ENCODE measurements around the gene IQGAP1. TPM values are rescaled to one million over a fixed set of nuclear protein-coding genes. Genes with fewer than 3 reads are reported as not detected.

IQGAP1 gene
- total RNA-seq, 6 experiments from 2014 or later = 12.2 to 43.7 (median 26.3) TPM

GRCh38 chr15:90401495-90401894 is 13.5 kb downstream of the IQGAP1 start:
- WGBS (ENCODE audit: insufficient coverage, low coverage, low lambda C conversion rate, missing lambda C conversion rate) = 47% methylated on average over 1 of the region's 1 CpG
- Histone ChIP-seq H3K4me3 (no peak overlapping the region), H3K27me3 (no peaks in the 10 kb centered on the region), H3K4me1 (peaks cover 0 to 17% (median 0%) of the 10 kb centered on the region in 4 donors), H3K36me3 (no peaks in the 10 kb centered on the region), H3K27ac (peak overlapping the region in 2 of 3 donors; percentile 66 to 68), H3K9me3 (no peaks in the 10 kb centered on the region)
- no peak for DNase-seq
- no peak for ATAC-seq
- no peak for TF ChIP-seq POLR2A (IDR thresholded peaks at IDR 0.05)
- TF ChIP-seq CTCF (IDR thresholded peaks at IDR 0.05) = no peak
- intact Hi-C loops (cut with DNase I) = no loop called here

- DNase-seq (no peak), ATAC-seq (peak; percentile 51 to 81 (median 53))
- Histone ChIP-seq H3K4me1 (peaks cover 0 to 17% (median 0%) of the 10 kb centered on the region in 4 donors), H3K9me3 (no peaks in the 10 kb centered on the region), H3K4me3 (no peak overlapping the region), H3K27me3 (no peaks in the 10 kb centered on the region), H3K27ac (peak overlapping the region in 2 of 3 donors; percentile 36 to 66), H3K36me3 (no peaks in the 10 kb centered on the region)
- TF ChIP-seq CTCF (IDR thresholded peaks at IDR 0.05) (no peak), POLR2A (IDR thresholded peaks at IDR 0.05) (no peak)
- intact Hi-C loops (cut with DNase I) = no loop called here
Measured at GRCh38 chr15:90402223-90402622, 14.2 kb downstream of the IQGAP1 start.

- 71% methylated on average over 3 of the region's 3 CpGs for WGBS (ENCODE audit: insufficient coverage, low coverage, low lambda C conversion rate, missing lambda C conversion rate)
- H3K4me1 ChIP-seq = peaks cover 0 to 17% (median 0%) of the 10 kb centered on the region in 4 donors
Measured at GRCh38 chr15:90402767-90403166, 14.7 kb downstream of the IQGAP1 start.

GRCh38 chr15:90405055-90405607 is 17.1 kb downstream of the IQGAP1 start:
- no peak for ATAC-seq
- Histone ChIP-seq H3K9me3 (no peaks in the 10 kb centered on the region), H3K36me3 (no peaks in the 10 kb centered on the region), H3K27me3 (no peaks in the 10 kb centered on the region), H3K4me3 (no peak overlapping the region), H3K4me1 (peaks cover 0 to 17% (median 0%) of the 10 kb centered on the region in 4 donors), H3K27ac (no peak overlapping the region)
- DNase-seq = no peak
- intact Hi-C loops (cut with DNase I) = no loop called here
- TF ChIP-seq POLR2A (IDR thresholded peaks at IDR 0.05) (no peak), CTCF (IDR thresholded peaks at IDR 0.05) (no peak)
- 52% methylated on average over 3 of the region's 3 CpGs for WGBS (ENCODE audit: insufficient coverage, low coverage, low lambda C conversion rate, missing lambda C conversion rate)

More at GRCh38 chr15:90402767-90403166, 14.7 kb downstream of the IQGAP1 start:
- Histone ChIP-seq H3K9me3 (no peaks in the 10 kb centered on the region), H3K36me3 (no peaks in the 10 kb centered on the region), H3K27ac (peak overlapping the region in 1 of 3 donors; percentile 66), H3K4me3 (no peak overlapping the region), H3K27me3 (no peaks in the 10 kb centered on the region)
- ATAC-seq = no peak
- intact Hi-C loops (cut with DNase I) = no loop called here
- no peak for TF ChIP-seq POLR2A (IDR thresholded peaks at IDR 0.05)
- no peak for TF ChIP-seq CTCF (IDR thresholded peaks at IDR 0.05)
- DNase-seq = no peak
